ENCODE results near the gene SERAC1. TPM values are rescaled to one million over a fixed set of nuclear protein-coding genes. Genes with fewer than 3 reads are reported as not detected.

SERAC1 gene
- total RNA-seq, 4 donors from 2014 or later = 14.9 to 17.6 (median 17.0) TPM

DNA sequence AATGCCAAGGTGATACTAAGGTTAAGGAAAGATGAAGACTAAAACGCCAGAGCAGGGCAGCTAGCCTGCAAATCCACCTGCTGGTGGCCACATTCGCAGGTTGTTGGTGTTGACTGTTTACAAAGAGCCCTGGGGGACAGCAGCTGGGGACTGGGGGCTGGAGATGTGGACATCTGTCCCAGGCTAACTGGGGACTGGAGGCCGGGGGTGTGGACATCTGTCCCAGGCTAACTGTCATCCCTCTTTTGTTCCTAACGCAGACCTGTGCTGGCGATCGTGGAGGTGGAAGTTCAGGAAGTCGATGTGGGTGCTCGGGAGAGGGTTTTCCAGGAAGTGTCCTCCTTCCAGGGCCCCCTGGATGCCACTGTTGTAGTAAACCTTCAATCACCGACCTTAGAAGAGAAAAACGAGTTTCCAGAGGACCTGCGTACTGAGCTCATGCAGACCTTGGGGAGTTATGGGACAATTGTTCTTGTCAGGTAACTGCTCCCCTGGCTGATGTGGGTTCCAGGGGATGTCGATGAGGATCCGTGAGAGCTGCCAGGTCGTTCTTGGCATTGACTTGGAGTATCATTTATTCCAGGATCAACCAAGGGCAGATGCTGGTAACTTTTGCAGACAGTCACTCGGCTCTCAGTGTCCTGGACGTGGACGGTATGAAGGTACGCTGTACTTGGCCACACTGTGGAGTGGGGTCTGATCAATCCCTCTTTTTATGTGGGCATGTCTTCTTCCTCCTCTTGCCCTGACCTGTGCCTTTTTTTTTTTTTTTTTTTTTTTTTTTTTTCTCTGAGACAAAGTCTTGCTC is 87.0 kb downstream of the SERAC1 start:
- Histone ChIP-seq H3K9me3 (no peaks in the 10 kb centered on the region), H3K4me1 (peaks cover 9 to 12% of the 10 kb centered on the region in 2 donors), H3K4me3 (replicated peaks in 1 of 3) (no peak overlapping the region), H3K27ac (no peak overlapping the region), H3K36me3 (peaks cover 0 to 3% of the 10 kb centered on the region in 2 donors), H3K27me3 (no peaks in the 10 kb centered on the region)
- no peak for DNase-seq
- TF ChIP-seq POLR2A (IDR thresholded peaks at IDR 0.05) = no peak
- intact Hi-C loops (cut with DNase I) = no loop called here
- WGBS, 2 donors = 87 to 91% methylated on average over 18 of the region's 18 CpGs

GRCh38 chr6:158078320-158078719 is 89.7 kb downstream of the SERAC1 start:
- Histone ChIP-seq H3K9me3 (no peaks in the 10 kb centered on the region), H3K36me3 (peaks cover 0 to 3% of the 10 kb centered on the region in 2 donors), H3K27ac (no peak overlapping the region), H3K27me3 (no peaks in the 10 kb centered on the region), H3K4me1 (no peaks in the 10 kb centered on the region), H3K4me3 (replicated peaks in 1 of 3) (no peak overlapping the region)
- no peak for DNase-seq
- 80 to 91% methylated on average over 7 of the region's 7 CpGs for WGBS, 2 donors
- no peak for TF ChIP-seq POLR2A (IDR thresholded peaks at IDR 0.05)
- TF ChIP-seq, protein P1, sequence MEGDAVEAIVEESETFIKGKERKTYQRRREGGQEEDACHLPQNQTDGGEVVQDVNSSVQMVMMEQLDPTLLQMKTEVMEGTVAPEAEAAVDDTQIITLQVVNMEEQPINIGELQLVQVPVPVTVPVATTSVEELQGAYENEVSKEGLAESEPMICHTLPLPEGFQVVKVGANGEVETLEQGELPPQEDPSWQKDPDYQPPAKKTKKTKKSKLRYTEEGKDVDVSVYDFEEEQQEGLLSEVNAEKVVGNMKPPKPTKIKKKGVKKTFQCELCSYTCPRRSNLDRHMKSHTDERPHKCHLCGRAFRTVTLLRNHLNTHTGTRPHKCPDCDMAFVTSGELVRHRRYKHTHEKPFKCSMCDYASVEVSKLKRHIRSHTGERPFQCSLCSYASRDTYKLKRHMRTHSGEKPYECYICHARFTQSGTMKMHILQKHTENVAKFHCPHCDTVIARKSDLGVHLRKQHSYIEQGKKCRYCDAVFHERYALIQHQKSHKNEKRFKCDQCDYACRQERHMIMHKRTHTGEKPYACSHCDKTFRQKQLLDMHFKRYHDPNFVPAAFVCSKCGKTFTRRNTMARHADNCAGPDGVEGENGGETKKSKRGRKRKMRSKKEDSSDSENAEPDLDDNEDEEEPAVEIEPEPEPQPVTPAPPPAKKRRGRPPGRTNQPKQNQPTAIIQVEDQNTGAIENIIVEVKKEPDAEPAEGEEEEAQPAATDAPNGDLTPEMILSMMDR (IDR thresholded peaks at IDR 0.05) = no peak
- intact Hi-C loops (cut with DNase I) = loop anchor here (10.0 kb wide), 1 partner anchor 424 kb away; no protein-coding TSS in a partner anchor

DNA sequence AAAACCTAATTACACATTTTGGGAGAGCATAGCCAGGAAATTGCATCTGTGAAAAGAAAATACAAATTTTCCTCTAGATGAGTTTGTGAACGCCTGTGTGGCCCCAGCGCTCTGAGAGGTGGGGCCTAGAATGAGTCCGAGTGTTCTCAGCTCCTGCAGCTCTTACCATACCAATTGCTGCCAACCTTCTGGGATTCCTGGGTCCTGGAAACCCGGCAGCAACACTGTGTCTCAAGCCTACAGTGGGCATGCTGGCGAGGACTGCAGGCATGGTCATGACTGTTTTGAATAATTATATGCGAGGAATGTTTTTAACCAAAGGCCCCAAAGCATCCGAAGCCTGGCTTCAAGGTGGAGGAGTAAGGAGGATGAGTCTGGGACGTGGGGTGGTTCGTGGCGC is 90.4 kb downstream of the SERAC1 start:
- intact Hi-C loops (cut with DNase I) = loop anchor here (10.0 kb wide), 1 partner anchor 423 kb away; no protein-coding TSS in a partner anchor
- no peak for TF ChIP-seq POLR2A (IDR thresholded peaks at IDR 0.05)
- TF ChIP-seq, protein P1 (IDR thresholded peaks at IDR 0.05) = no peak
- H3K9me3 ChIP-seq = no peaks in the 10 kb centered on the region
- H3K36me3 ChIP-seq = peaks cover 0 to 3% of the 10 kb centered on the region in 2 donors
- no peak overlapping the region for H3K27ac ChIP-seq
- no peak for DNase-seq
- 90 to 95% methylated on average over 10 of the region's 10 CpGs for WGBS, 2 donors
- no peaks in the 10 kb centered on the region for H3K27me3 ChIP-seq
- no peaks in the 10 kb centered on the region for H3K4me1 ChIP-seq
- H3K4me3 ChIP-seq (replicated peaks in 1 of 3) = no peak overlapping the region

DNA sequence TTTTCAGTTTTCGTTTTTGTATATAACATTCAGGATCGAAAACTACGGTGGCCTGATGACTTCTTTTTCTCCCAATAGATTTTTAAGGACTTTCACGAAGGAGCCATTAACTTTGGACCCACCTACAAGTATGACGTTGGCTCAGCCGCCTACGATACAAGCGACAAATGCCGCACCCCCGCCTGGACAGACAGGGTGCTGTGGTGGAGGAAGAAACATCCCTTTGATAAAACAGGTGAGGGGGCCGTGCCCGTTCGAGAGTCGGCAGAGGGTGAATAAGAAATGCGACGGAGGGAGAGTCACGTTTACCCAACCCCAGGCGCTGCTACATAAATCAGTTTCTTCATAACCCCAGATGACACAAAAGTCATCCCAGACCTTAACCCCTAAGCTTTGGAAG is 91.5 kb downstream of the SERAC1 start:
- 95 to 97% methylated on average over 18 of the region's 18 CpGs for WGBS, 2 donors
- no peaks in the 10 kb centered on the region for H3K27me3 ChIP-seq
- H3K4me1 ChIP-seq = peaks cover 0 to 9% of the 10 kb centered on the region in 2 donors
- TF ChIP-seq, protein P1 (IDR thresholded peaks at IDR 0.05) = no peak
- no peak for TF ChIP-seq POLR2A (IDR thresholded peaks at IDR 0.05)
- H3K9me3 ChIP-seq = no peaks in the 10 kb centered on the region
- no peak overlapping the region for H3K27ac ChIP-seq
- DNase-seq = no peak
- H3K4me3 ChIP-seq (replicated peaks in 1 of 3) = no peak overlapping the region
- intact Hi-C loops (cut with DNase I) = loop anchor here (10.0 kb wide), 1 partner anchor 422 kb away; no protein-coding TSS in a partner anchor
- peaks cover 0 to 3% of the 10 kb centered on the region in 2 donors for H3K36me3 ChIP-seq

- H3K27me3 ChIP-seq = no peaks in the 10 kb centered on the region
- peaks cover 5 to 24% of the 10 kb centered on the region in 2 donors for H3K4me1 ChIP-seq
- H3K36me3 ChIP-seq = no peaks in the 10 kb centered on the region
- H3K9me3 ChIP-seq = no peaks in the 10 kb centered on the region
- intact Hi-C loops (cut with DNase I) = loop anchor here (5.0 to 10.0 kb wide), 4 partner anchors 96 to 419 kb away; no protein-coding TSS in a partner anchor
- DNase-seq = no peak
- 84 to 92% methylated on average over 3 of the region's 3 CpGs for WGBS, 2 donors
- H3K27ac ChIP-seq = no peak overlapping the region
- TF ChIP-seq, protein P1 (IDR thresholded peaks at IDR 0.05) = no peak
- TF ChIP-seq POLR2A (IDR thresholded peaks at IDR 0.05) = no peak
- H3K4me3 ChIP-seq (replicated peaks in 1 of 3) = no peak overlapping the region
These were observed 94.3 kb downstream of the SERAC1 start for GRCh38 chr6:158073776-158074175.
